Stimulated activated CD4-positive, alpha-beta T cell treated with anti-CD3 and anti-CD28 coated beads, Interleukin-2, amount 100 ng/mL, for 4 hours (primary cell): ENCODE measurements around the gene OR2AG2.

Source experiments
- DNase-seq: peaks from one replicate; pipeline ENCODE4 v3.0.0-alpha.2; 2020; ENCODE audit warnings: low read depth

Gene OR2AG2

GRCh38 chr11:6738590-6738989 lies 33.2 kb downstream of the OR2AG2 start:
- no peak for DNase-seq

DNA sequence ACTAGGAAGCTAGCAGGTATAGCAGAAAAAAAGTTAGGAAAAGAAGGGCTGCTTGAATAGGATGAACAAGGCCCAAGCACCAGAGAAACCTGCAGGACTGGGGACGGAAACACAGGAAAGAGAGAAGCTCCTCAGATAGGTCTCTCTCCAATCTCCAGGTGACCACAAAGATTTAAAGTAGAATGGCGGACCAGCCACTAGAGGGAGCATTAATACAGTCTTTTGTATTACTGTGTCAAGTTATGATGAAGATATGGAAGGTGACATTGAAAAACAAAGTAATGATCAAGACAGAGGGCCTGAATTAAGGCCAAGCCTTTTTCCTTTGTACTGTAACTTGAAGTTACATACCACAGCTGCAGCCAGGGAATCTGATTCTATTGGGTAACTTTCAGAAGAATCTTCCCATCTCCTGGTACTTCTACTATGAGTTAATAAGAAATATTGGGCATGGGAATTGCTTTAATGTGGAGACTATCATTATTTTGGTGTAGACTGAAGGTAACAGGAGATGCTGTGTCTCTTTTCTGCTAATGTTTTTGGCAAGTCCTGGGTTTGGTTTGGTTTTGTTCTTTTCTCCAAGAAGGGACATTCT lies 33.8 kb downstream of the OR2AG2 start:
- DNase-seq = peak; percentile 55

- no peak for DNase-seq
Measured at GRCh38 chr11:6736495-6737121, 35.2 kb downstream of the OR2AG2 start.

DNA sequence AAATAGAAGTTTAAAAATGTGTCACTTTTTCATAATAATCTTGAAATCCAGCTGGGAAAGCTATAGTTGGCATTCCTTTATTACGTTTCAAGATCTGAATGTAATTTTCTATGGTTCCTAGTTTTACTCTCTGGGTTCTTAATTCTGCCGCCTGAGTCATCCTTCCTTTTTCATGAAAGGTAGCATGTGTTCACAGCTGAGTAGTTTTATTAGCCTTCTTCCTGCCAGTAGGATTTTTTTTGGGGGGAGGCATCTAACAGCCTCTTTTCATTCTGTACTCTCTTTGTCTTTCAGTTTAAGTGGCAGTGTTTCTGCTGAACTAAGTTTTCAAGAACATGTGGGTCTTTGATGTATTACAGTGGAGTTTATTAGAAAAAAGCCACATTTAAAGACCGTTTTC lies 36.5 kb downstream of the OR2AG2 start:
- DNase-seq = peak; percentile 22

- no peak for DNase-seq
Measured at GRCh38 chr11:6734616-6735015, 37.2 kb downstream of the OR2AG2 start.

GRCh38 chr11:6733326-6734275 lies 38.2 kb downstream of the OR2AG2 start:
- DNase-seq = no peak

DNA sequence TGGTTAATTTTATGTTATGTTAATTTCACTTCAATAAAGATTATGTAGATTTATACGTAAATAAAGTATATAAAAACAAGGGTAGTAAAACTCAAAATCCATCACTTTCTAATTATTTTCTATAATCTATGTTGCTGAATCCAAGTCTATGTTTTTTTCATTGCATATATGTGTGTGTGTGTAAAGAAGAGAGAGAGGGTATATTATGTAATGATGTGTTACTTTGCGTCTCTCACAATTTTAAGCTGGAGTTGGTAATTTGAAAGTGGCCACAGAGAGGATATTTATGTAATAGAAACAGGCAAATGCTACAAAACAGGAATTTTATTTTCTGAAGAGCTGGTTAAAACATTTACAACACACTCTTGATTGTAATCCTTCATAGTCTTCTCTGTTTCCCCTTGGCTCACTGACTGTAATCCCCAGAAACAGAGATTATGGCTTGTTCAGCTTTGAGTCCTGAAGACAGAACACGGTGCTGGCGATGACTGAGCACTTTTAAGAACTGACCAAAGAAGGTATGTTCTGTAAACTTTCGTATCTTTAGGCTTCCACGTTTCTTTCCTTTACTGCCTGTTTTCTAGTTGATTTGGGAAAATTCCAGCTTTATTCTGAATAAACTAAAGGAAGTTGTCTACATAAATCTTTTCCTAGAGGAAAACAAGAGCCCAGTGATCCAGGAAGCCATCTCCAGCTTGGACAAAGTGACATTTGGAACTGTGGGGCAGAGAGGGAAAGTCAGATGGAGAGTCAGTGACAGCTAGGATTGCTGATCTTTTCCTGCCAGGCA lies 43.6 kb downstream of the OR2AG2 start:
- no peak for DNase-seq

- no peak for DNase-seq
Measured at GRCh38 chr11:6725386-6725896, 46.3 kb downstream of the OR2AG2 start.

DNA sequence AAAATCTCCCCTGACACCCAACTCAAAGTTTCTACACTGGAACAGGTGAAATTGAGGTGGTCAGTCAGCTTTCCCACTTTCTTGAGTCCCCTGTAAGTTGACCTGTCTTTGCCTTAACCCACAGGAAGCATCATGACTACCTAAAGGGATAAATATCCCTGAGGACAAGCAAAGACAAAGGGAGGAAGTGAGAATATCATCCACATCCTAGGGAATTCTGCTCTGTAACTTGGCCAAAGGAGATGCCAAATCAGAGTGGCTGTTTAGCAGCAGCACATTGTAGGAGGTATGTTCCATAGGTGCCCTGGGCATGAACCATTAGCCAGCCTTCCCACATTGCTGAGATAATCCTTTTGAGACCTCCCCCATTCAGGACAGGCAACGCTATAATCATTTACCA lies 47.8 kb downstream of the OR2AG2 start:
- DNase-seq = no peak

GRCh38 chr11:6721343-6721742 lies 50.4 kb downstream of the OR2AG2 start:
- DNase-seq = no peak

GRCh38 chr11:6719576-6719975 lies 52.2 kb downstream of the OR2AG2 start:
- no peak for DNase-seq

DNA sequence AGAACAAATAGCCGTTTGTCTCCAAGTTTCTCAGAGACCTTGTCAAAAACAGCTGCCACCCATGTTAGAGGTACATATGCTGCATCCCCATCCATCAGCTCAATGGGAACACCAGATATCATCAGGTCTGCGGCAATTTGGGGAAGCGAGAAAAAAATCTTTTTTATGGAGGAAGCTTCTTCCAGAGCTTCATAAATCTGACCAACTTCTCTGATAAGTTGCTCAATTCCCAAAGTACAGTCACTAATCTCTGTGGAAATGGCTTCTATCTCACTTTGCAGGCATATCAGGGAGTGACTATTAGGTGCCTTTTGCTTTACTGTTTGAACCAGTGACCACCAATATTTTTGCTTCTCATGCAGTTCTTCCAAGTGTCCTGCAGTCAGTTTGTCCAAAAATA lies 54.4 kb downstream of the OR2AG2 start:
- DNase-seq = no peak
